22Rv1 (cell line): ENCODE results near the gene FAM170B.

Experiments
- H3K27ac ChIP-seq: fragments of 450-650 bp; 2 replicates; pipeline ENCODE4 v1.5.1; 2017
- ZFX ChIP-seq: fragments of 450-650 bp; IDR thresholded peaks from 2 replicates; pipeline ENCODE4 v1.6.1; 2017; ENCODE audit warnings: antibody characterized with exemption, borderline replicate concordance
- TF ChIP-seq, protein P1 (sequence below): fragments of 450-650 bp; IDR thresholded peaks from 2 replicates; pipeline ENCODE4 v1.5.1; 2017; ENCODE audit warnings: mild to moderate bottlenecking

FAM170B gene

GRCh38 chr10:49131507-49132361, 2.1 kb downstream of the FAM170B start:
- no peak overlapping the region for H3K27ac ChIP-seq
- no peak for TF ChIP-seq ZFX
- TF ChIP-seq, protein P1, sequence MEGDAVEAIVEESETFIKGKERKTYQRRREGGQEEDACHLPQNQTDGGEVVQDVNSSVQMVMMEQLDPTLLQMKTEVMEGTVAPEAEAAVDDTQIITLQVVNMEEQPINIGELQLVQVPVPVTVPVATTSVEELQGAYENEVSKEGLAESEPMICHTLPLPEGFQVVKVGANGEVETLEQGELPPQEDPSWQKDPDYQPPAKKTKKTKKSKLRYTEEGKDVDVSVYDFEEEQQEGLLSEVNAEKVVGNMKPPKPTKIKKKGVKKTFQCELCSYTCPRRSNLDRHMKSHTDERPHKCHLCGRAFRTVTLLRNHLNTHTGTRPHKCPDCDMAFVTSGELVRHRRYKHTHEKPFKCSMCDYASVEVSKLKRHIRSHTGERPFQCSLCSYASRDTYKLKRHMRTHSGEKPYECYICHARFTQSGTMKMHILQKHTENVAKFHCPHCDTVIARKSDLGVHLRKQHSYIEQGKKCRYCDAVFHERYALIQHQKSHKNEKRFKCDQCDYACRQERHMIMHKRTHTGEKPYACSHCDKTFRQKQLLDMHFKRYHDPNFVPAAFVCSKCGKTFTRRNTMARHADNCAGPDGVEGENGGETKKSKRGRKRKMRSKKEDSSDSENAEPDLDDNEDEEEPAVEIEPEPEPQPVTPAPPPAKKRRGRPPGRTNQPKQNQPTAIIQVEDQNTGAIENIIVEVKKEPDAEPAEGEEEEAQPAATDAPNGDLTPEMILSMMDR = no peak

- no peak overlapping the region for H3K27ac ChIP-seq
- TF ChIP-seq, protein P1 = no peak
- no peak for TF ChIP-seq ZFX
These were observed 4.4 kb downstream of the FAM170B start for GRCh38 chr10:49129376-49129775.

GRCh38 chr10:49128854-49129253, 5.0 kb downstream of the FAM170B start:
- H3K27ac ChIP-seq = no peak overlapping the region
- TF ChIP-seq ZFX = no peak
- TF ChIP-seq, protein P1 = no peak

DNA sequence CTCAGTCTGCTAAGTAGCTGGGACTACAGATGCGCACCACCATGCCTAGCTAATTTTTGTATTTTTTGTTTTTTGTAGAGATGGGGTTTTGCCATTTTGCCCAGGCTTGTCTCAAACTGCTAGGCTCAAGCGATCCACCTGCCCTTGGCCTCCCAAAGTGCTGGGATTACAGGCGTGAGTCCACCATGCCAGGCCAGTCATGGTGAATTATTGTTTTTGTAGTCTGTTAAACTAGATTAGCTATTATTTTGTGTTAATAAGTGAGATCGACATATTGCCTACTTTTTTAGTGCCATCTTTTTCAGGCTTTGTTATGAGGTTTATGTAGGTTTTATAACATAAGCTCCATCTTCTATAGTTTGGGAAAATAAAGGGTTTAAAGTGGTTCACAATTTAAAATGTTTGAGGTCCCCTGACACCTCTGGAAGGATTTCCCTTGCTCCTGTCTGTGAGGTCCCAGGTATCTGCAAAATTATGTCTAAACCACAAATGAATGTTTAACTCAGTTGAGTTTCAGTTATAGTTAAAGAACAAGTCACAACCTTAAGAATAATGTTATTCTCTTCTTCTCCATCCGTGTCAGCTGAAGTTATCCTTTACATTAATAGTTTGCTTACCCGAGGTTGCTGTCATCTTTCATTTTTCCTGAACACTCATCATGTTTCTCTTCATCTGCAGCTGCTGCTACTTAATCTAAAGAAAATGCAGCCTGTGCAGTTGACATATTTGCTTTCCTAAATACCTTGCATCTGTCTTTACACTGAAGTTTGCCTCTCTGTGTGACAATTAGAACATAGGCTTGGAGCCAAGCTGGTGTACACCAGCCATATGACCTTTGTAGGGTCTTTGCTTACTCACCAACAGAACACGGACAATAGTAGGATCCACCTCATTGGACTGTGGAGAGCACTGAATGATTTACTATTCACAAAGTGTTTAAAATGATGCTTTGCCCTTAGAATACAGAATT, 9.6 kb downstream of the FAM170B start:
- no peak overlapping the region for H3K27ac ChIP-seq
- TF ChIP-seq ZFX = no peak
- TF ChIP-seq, protein P1 = no peak

DNA sequence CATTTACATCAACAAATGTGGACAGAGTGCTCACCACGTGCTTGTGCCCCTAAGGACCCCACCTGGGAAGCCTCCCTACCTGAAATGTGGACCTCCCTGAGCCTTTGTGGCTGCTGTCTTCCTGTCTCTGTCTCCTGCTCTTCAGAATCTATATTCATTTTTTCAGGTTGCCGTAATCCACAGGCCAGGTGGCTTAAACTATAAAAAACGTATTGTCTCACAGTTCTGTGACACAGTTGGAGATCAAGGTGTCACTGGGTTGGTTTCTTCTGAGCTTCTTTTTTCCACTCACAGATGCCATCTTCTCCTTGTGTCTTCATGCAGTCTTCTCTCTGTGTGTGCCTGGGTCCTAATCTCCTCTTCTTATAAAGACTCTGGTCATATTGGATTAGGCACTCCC, 12.9 kb downstream of the FAM170B start:
- H3K27ac ChIP-seq = no peak overlapping the region
- no peak for TF ChIP-seq ZFX
- TF ChIP-seq, protein P1 = no peak

DNA sequence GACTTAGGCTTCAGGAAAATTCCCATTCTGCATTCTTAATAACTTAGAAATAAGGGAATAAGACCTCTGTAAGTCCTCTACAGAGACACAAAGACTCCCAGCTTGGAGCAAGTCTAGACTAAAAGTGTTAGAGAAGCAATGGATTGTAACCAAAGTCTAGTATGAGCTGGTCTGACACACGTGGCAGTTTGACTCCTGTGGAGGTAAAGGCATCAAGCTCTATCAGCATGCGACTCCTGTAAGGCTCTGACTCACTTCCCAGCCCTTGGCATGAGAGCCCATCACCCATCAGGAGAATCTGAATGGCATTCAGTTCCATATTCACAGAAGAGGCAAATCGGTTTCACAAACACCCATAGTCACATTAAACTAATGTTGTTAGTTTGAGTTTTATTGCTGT, 14.1 kb downstream of the FAM170B start:
- TF ChIP-seq, protein P1 = no peak
- no peak for TF ChIP-seq ZFX
- no peak overlapping the region for H3K27ac ChIP-seq
